HG03432 (cell line): ENCODE measurements around the gene B9D1.

Experiments
- ATAC-seq: cut with Tn5 transposase; IDR thresholded peaks from one replicate; pipeline ENCODE4 v1.9.1; 2021; ENCODE audit warnings: mild to moderate bottlenecking, moderate library complexity; ENCODE audit not compliant: unreplicated experiment

The B9D1 gene

DNA sequence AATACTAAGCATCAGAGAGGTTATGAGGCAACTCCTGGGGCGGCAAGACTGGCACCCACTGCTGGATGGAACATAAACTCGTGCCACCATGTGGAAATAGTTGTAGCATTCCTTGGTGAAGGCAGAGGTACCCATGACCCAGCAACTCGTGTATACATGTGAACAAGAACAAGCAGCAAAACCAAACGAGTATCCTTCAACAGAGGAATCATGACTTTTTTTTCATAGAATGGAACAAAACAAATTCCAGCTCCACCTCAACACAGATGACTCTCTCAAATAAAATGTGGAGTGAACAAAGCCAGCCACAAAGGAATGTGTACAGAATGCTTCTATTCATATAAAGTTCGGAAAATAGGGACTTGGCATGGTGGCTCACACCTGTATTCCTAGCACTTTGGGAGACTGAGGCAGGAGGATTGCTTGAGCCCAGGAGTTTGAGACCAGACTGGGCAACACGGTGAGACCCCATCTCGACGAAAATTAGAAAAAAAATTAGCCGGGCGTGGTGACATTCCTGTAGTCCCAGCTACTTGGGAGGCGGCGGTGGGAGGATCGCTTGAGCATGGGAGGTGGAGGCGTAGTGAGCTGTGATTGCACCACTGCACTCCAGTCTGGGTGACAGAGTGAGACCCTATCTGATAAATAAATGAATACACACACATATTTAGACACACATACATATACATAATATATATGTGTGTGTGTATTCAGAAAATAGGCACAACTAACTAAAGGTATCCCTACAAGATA, 35.3 kb downstream of the B9D1 start:
- ATAC-seq: no peak

GRCh38 chr17:19325542-19325941, 37.0 kb downstream of the B9D1 start:
- ATAC-seq: no peak

DNA sequence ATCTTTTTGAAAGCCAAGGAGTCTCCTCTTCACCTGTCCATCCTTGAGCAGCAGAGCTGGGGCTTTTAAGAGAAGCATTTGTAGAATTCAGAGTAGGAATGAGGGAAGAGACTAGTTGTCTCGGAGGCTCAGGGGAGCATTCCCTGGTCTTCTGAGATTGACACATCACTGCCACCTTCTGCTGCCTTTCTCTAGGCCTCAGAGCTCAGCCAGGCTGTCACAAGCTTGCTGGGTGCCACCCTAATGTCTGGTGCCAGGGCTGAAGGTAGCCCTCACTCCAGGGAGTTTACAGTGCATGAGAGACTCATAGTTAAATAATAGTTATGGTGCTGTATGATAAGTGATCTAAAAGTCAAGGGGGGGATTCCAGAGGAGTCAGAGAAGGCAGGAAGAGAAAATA, 39.7 kb downstream of the B9D1 start:
- ATAC-seq: no peak

- no peak for ATAC-seq
These were observed 40.4 kb downstream of the B9D1 start for GRCh38 chr17:19322129-19322505.

- no peak for ATAC-seq
These were observed 40.9 kb downstream of the B9D1 start for GRCh38 chr17:19321481-19322128.

GRCh38 chr17:19320876-19321275, 41.6 kb downstream of the B9D1 start:
- no peak for ATAC-seq

DNA sequence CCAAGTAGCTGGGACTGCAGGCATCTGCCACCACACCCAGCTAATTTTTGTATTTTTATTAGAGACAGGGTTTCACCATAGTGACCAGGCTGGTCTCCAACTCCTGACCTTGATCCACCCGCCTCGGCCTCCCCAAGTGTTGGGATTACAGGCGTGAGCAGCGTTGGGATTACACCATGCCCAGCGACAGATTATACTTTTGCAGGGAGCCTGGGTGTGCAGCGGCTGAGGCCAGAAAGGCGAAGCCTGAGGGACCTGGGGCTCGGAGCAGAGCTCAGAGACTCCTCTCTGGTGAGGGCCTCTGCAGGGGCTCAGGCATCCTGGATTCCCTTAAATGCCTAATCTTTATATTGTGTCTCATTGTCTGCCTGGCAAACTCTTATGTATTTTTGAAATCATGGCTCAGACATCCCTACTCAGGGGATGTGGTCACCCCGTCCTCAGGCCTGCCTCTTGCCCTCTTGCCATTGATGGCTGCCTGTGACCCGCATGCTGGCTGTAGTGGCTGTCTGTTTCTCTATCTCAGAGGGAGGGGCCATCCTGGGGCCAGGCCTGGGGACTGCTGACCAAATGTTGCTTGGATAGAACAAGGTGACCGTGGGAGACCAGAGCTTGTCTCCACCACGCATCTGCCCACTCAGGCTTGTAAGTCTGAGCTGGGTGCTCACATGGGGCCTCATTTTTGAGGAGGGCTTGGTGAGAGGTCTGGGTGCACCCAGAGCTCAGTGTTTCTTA, 42.6 kb downstream of the B9D1 start:
- ATAC-seq: no peak

- no peak for ATAC-seq
These were observed 43.9 kb downstream of the B9D1 start for GRCh38 chr17:19318611-19319010.

GRCh38 chr17:19317359-19318095, 45.0 kb downstream of the B9D1 start:
- ATAC-seq: peak; percentile 77

DNA sequence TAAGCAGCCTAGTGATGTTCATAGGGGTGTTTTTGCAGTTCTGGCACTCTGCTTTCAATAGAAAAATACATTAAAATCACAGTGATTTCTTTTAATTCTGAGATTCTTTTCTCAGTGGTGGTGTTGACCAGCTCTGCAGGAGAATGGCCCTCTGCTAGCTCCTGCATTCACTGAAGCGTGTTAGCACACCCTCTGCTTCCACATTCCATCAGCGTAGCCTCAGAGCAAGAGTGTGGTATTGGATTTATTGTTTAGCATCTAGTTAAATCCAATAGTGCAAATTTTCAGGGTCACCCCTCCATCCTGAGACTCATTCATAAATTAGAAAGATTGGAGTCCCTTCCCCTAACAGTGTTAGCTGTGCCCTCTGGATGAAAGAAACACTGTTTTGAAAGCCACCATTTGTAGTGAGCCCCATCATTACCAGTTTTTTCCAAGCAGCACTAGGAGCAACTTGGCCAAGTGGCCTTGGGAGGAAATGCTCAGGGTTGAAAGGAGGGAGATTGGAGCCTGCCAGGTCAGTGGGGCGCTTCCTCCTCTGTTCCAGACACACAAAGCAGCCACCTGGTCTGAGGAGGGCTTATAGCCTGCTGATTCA, 45.7 kb downstream of the B9D1 start:
- no peak for ATAC-seq

GRCh38 chr17:19315104-19315503, 47.4 kb downstream of the B9D1 start:
- ATAC-seq: no peak

DNA sequence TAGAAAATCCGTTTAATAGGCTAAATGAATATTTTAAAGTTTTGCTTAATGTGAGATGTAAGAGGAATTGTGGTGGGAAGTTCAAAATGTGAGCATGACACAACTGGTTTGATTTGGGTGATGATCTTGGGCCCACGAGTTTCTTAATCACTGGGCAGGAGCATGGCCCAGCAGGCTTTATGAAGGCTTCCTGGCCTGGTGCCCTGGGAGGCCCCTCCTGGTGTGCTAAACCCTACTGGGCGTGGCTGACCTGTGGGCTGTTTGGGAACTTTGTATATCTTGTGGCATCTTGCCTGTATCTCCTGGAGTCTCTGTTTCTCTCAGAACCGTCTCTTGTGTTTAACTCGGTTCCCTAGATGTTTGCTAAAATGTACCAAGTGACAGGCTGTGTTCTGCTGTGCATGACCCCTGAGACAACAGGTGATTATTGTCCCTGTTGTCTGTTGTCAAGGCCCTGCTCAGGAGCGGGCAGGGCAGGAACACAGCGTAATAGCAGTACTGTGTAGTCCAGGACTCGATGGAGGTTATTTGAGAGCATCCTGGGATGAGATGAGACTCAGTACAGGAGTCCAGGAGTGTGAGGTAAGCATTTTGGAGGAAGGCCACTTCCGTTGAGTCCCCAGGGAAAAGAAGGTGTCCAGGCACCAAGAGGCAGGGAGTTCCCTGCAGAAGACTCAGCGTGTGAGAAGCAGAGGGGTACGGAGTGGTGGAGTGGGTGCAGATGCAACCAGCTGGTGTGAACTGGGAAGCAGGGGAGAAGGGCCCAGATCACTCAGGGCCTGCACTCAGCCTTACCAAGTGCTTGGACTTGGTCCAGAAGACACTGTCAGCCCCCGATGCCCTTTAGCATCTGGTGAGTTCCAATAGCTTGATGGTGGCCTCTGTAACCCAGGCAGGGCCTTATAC, 48.5 kb downstream of the B9D1 start:
- ATAC-seq: no peak

- no peak for ATAC-seq
These were observed 49.3 kb downstream of the B9D1 start for GRCh38 chr17:19313066-19313745.

- no peak for ATAC-seq
These were observed 50.1 kb downstream of the B9D1 start for GRCh38 chr17:19312406-19312805.

DNA sequence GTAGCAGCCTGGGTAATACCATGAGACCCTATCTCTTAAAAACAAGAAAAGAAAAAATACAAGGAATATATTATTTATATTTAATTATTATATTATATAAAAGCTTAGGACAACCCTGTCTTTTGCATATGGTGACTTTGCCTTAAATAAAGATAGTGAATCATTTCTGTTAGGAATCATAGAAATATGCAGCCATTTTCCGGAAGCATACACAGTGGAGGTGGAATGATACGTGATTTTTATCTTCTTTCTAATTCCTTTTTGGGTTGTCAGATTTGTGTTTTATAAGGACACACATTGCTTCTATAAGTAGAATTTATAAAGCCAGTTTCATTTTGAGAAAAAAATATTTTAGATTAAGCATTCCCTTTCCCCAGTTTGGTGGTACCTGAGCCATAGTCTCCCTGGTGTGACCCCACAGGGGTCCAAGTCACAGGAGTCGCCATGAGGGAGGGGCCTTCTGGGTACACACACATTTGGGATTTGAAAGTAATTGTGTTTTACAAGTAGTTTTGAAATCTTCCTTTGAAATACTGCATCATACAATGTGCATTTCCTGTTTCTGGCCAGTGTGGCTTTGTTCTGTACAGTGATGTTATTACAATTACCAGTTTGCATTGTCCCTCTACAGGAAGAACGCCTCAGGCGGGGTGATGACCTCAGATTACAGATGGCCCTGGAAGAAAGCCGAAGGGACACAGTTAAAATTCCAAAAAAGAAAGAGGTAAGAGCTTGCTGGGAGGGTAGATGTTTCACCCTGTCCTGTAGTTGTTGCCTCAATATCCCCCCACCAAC, 50.9 kb downstream of the B9D1 start:
- ATAC-seq: no peak

DNA sequence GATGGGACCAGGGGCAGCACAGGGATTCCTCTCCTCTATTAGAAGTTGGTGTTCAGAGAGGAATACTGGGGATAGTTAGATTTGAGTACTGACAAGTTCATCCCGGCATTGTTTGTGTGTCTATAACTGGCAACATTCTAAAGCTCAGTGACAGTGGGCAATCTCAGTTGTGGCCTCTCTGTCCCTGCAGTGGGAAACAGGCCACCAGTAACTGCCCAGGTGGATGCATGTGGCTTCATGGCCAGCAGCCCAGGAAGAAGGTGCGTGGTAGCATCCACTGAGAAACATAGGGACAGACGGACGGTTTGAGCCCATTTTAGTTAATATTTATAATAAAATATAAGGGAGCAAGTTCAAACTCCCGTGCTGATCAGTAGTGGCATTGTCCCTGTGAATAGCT, 51.5 kb downstream of the B9D1 start:
- ATAC-seq: no peak

DNA sequence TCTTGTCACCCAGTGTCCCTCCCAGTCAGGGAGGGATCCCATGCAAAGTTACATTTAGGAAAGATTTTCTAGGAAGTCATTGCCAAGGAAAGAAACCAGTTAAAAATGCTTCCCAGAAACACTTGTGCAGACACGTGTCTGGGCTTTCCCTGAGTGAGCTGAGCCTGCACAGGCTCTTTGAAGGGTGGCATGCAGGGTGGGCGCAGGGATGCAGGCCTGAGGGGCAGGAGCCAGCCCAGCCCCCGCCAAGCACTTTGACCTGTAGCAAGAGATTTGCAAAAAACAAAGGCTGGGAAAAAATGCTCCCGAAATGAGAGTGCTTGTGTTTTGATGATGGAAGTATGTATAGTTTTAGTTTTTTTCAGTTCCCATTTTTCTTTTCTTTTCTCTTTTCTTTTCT, 52.4 kb downstream of the B9D1 start:
- ATAC-seq: no peak

DNA sequence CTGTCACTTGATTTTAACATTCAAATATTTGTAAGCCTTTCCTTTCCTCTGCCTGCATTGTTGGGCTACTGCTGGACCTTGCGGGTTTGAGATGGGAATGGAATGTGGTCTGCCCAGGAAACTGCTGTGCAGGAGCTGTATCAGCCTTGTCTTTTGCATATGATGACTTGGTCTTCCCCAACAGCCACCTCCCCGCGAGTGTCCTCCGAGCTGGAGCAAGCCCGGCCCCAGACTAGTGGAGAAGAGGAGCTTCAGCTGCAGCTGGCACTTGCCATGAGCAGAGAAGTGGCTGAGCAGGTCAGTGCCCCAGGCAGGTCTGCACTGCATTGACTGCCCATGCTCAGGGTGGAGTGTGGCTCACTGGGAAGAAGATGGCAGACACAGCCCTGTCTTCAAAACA, 52.8 kb downstream of the B9D1 start:
- no peak for ATAC-seq

- ATAC-seq: no peak
These were observed 54.1 kb downstream of the B9D1 start for GRCh38 chr17:19308398-19308797.
